ENCODE data around the gene MC1R. TPM values are rescaled to one million over a fixed set of nuclear protein-coding genes. Genes with fewer than 3 reads are reported as not detected.
"Not testable (repeated sequence)": the region's sequence is repeated elsewhere in the genome, so short reads cannot be mapped to it uniquely, and the experiment has no call there.

Gene MC1R
- total RNA-seq, 1 experiment from 2014 or later = 3.2 TPM

DNA sequence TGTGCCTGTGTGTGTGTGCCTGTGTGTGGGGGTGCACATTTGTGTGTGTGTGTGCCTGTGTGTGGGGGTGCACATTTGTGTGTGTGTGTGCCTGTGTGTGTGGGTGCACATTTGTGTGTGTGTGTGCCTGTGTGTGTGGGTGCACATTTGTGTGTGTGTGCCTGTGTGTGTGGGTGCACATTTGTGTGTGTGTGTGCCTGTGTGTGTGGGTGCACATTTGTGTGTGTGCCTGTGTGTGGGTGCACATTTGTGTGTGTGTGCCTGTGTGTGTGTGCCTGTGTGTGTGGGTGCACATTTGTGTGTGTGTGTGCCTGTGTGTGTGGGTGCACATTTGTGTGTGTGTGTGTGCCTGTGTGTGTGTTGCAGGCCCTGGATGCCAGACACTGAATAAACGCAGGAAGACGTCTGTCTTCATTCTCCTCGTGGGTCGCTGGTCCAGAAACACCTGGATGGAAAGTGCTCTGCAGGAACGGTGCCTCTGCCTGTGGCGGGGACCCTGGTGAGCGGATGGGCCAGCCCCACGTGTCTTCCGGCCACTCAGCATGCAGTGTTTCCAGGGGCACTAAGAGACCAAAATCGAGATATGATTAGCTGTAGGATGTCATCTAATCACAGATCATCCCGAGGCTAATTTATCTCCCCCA is 3.9 kb upstream of the MC1R start:
- H3K4me2 ChIP-seq (ENCODE audit: low read depth, low read length, poor library complexity, severe bottlenecking); H3K79me2 ChIP-seq (ENCODE audit: low read length); H3K9me3 ChIP-seq (ENCODE audit: low read length); H3K9me2 ChIP-seq (replicated peaks; ENCODE audit: insufficient read depth, low read length); DNase-seq; H4K20me1 ChIP-seq (ENCODE audit: insufficient read depth, low read depth, low read length); H3K27ac ChIP-seq (ENCODE audit: low read length); H2AFZ ChIP-seq (ENCODE audit: low read length); H3K4me3 ChIP-seq (ENCODE audit: low read length); H3K9ac ChIP-seq (ENCODE audit: low read length); H3K27me3 ChIP-seq (ENCODE audit: low read length): not testable (repeated sequence)
- Histone ChIP-seq H3K4me1 (ENCODE audit: low read length) (peaks cover 18% of the 10 kb centered on the region), H3K36me3 (ENCODE audit: insufficient read depth, low read length) (peaks cover 24% of the 10 kb centered on the region)

DNA sequence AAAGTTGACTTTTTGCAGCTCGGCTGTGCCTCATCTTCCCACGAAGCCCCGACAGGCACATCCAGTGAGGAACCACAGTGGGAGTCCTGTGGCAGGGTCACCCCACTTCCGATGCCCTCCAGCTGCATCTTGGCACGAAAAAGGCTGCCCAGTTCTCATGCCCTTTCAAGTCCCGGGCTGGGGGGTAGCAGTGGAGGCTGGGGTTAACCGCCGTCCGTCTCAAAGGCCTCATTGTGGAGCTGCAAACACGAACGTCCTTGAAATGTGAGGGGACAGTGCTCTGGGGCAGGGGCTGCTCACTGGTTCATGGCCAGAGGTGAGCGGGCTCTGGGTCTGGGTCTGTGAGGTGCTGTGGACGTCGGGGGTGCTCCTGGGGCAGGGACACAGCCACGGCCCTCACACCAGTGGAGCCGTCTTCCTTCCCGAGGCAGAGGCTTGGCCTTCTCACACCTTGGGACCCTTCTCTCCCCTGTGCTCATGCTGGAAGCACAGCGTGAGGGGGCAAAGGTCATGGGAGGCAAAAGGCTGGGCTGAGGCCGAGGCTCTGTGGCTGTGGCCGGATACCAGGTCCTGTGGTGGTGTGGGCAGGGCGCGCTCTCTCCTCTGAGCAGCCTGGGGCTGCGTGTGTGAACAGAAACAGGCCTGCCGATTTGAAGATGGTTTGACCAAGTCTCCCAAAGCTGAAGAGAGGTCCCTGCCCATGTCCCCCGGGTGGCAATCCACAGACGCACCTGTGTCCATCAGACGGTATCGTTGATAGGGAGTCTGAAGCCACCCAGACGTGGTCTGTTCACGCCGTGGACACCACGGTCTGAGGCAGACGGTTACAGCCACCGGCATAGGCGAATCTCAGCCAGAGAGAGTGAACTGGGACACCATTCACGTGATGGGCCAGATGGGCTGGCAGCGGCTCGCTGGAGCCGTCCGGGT is 3.1 kb upstream of the MC1R start:
- Histone ChIP-seq H3K9ac (ENCODE audit: low read length) (no peak overlapping the region), H3K9me3 (ENCODE audit: low read length) (no peaks in the 10 kb centered on the region), H3K79me2 (ENCODE audit: low read length) (no peaks in the 10 kb centered on the region), H3K4me1 (ENCODE audit: low read length) (peaks cover 21% of the 10 kb centered on the region), H3K36me3 (ENCODE audit: insufficient read depth, low read length) (peaks cover 22% of the 10 kb centered on the region), H4K20me1 (ENCODE audit: insufficient read depth, low read depth, low read length) (peaks cover 9% of the 10 kb centered on the region; the same call in 1 of the 2 replicates), H3K4me2 (ENCODE audit: low read depth, low read length, poor library complexity, severe bottlenecking) (no peak overlapping the region), H3K27ac (ENCODE audit: low read length) (no peak overlapping the region), H3K9me2 (replicated peaks; ENCODE audit: insufficient read depth, low read length) (no peaks in the 10 kb centered on the region), H3K4me3 (ENCODE audit: low read length) (no peak overlapping the region), H2AFZ (ENCODE audit: low read length) (no peak overlapping the region), H3K27me3 (ENCODE audit: low read length) (no peaks in the 10 kb centered on the region)
- DNase-seq = no peak

DNA sequence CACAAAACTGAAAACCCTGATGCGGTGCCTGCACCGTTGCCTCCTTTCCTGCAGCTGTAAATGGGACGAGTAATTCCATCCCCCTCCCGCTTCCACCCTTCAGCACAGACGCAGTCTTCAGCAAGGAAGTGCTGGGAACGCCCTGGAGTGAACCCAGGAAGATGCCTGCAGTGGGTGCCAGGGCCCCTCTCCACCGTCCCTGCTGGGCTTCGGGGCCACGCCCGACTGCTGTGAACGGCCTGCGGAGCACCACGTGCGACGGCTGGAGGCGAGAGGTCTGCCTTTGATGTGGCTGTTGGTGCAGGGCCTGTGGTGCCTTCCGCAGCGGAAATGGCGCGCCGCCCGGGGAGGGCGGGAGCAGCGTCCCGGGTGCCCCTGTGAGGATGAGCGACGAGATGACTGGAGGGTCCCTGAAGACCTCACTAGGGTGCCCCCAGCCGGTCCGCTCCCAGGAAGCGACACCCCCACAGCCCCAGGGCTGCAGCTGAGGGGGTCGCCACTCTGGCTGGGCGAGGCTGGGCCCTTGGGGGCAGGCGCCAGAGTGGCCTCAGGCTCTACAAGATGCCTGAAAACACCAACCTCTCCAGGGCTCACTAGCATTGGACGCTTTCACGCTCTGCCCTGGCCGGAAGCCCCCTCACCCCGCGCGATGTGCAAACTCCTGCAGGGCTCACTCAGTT is 749 bp upstream of the MC1R start:
- H3K36me3 ChIP-seq (ENCODE audit: insufficient read depth, low read length) = peaks cover 4% of the 10 kb centered on the region; the same call in 1 of the 2 replicates
- H3K4me3 ChIP-seq (ENCODE audit: low read length) = peak overlapping the region; percentile 46; the same call in 1 of the 2 replicates
- H3K4me1 ChIP-seq (ENCODE audit: low read length) = peaks cover 45% of the 10 kb centered on the region
- peak overlapping the region; percentile 44; the same call in 1 of the 2 replicates for H2AFZ ChIP-seq (ENCODE audit: low read length)
- no peaks in the 10 kb centered on the region for H3K9me3 ChIP-seq (ENCODE audit: low read length)
- DNase-seq = peak; percentile 90
- H3K27me3 ChIP-seq (ENCODE audit: low read length) = no peaks in the 10 kb centered on the region
- peaks cover 14% of the 10 kb centered on the region; the same call in 1 of the 2 replicates for H4K20me1 ChIP-seq (ENCODE audit: insufficient read depth, low read depth, low read length)
- no peaks in the 10 kb centered on the region for H3K9me2 ChIP-seq (replicated peaks; ENCODE audit: insufficient read depth, low read length)
- no peaks in the 10 kb centered on the region for H3K79me2 ChIP-seq (ENCODE audit: low read length)
- H3K9ac ChIP-seq (ENCODE audit: low read length) = peak overlapping the region; percentile 62
- H3K27ac ChIP-seq (ENCODE audit: low read length) = peak overlapping the region; percentile 59
- peak overlapping the region; percentile 69 for H3K4me2 ChIP-seq (ENCODE audit: low read depth, low read length, poor library complexity, severe bottlenecking)

DNA sequence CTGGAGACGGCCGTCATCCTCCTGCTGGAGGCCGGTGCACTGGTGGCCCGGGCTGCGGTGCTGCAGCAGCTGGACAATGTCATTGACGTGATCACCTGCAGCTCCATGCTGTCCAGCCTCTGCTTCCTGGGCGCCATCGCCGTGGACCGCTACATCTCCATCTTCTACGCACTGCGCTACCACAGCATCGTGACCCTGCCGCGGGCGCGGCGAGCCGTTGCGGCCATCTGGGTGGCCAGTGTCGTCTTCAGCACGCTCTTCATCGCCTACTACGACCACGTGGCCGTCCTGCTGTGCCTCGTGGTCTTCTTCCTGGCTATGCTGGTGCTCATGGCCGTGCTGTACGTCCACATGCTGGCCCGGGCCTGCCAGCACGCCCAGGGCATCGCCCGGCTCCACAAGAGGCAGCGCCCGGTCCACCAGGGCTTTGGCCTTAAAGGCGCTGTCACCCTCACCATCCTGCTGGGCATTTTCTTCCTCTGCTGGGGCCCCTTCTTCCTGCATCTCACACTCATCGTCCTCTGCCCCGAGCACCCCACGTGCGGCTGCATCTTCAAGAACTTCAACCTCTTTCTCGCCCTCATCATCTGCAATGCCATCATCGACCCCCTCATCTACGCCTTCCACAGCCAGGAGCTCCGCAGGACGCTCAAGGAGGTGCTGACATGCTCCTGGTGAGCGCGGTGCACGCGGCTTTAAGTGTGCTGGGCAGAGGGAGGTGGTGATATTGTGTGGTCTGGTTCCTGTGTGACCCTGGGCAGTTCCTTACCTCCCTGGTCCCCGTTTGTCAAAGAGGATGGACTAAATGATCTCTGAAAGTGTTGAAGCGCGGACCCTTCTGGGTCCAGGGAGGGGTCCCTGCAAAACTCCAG is 1.1 kb downstream of the MC1R start:
- Histone ChIP-seq H3K27ac (ENCODE audit: low read length) (no peak overlapping the region), H3K79me2 (ENCODE audit: low read length) (peaks cover 7% of the 10 kb centered on the region), H3K9me3 (ENCODE audit: low read length) (no peaks in the 10 kb centered on the region), H3K4me2 (ENCODE audit: low read depth, low read length, poor library complexity, severe bottlenecking) (no peak overlapping the region), H3K4me3 (ENCODE audit: low read length) (no peak overlapping the region), H2AFZ (ENCODE audit: low read length) (no peak overlapping the region), H3K9ac (ENCODE audit: low read length) (no peak overlapping the region), H4K20me1 (ENCODE audit: insufficient read depth, low read depth, low read length) (peaks cover 25% of the 10 kb centered on the region), H3K9me2 (replicated peaks; ENCODE audit: insufficient read depth, low read length) (no peaks in the 10 kb centered on the region), H3K4me1 (ENCODE audit: low read length) (peaks cover 55% of the 10 kb centered on the region), H3K36me3 (ENCODE audit: insufficient read depth, low read length) (no peaks in the 10 kb centered on the region), H3K27me3 (ENCODE audit: low read length) (no peaks in the 10 kb centered on the region)
- no peak for DNase-seq

DNA sequence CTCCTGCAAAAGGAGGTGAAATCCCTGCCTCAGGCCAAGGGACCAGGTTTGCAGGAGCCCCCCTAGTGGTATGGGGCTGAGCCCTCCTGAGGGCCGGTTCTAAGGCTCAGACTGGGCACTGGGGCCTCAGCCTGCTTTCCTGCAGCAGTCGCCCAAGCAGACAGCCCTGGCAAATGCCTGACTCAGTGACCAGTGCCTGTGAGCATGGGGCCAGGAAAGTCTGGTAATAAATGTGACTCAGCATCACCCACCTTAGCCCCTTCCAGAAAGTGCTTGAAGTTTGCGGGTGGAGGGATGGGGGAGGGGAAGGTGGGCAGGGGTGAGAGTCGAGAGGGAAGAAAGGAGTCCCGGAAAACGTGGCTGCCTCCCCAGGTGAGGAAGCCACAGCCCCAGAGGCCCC is 2.1 kb downstream of the MC1R start:
- H3K4me3 ChIP-seq (ENCODE audit: low read length) = no peak overlapping the region
- H3K9ac ChIP-seq (ENCODE audit: low read length) = peak overlapping the region; percentile 20; the same call in 1 of the 2 replicates
- H3K27me3 ChIP-seq (ENCODE audit: low read length) = no peaks in the 10 kb centered on the region
- H3K4me2 ChIP-seq (ENCODE audit: low read depth, low read length, poor library complexity, severe bottlenecking) = no peak overlapping the region
- no peaks in the 10 kb centered on the region for H3K36me3 ChIP-seq (ENCODE audit: insufficient read depth, low read length)
- no peaks in the 10 kb centered on the region for H3K9me2 ChIP-seq (replicated peaks; ENCODE audit: insufficient read depth, low read length)
- no peak overlapping the region for H2AFZ ChIP-seq (ENCODE audit: low read length)
- DNase-seq = no peak
- no peaks in the 10 kb centered on the region for H3K9me3 ChIP-seq (ENCODE audit: low read length)
- peaks cover 63% of the 10 kb centered on the region for H3K4me1 ChIP-seq (ENCODE audit: low read length)
- H4K20me1 ChIP-seq (ENCODE audit: insufficient read depth, low read depth, low read length) = peaks cover 25% of the 10 kb centered on the region
- no peak overlapping the region for H3K27ac ChIP-seq (ENCODE audit: low read length)
- peaks cover 12% of the 10 kb centered on the region for H3K79me2 ChIP-seq (ENCODE audit: low read length)

DNA sequence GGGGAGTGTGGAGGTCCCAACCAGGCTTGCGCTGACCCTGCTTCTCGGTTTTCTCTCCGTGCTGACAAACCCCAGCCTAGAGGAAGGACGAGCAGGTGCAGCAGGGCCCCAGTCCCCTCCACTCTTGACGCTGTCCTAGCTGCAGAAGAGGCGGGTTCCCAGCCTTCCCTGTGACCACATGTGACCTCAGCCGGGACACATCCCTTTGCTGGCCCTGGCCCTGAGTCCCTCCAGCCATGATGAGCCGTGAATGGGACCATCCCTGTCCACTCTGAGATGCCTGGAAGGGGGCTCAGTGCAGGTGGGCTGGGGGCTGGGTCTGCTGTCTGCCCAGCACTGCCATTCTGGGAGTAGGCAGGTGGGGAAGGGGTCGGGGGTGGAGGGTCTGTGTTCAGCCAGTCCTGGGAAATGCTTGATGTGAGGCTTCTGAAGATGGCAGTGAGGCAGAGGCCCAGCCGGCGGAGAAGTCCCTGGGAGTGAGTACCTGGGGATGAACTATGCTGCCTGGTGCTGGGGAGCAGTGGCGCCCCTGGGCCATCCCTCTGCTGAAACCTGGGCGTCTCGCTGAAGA is 2.6 kb downstream of the MC1R start:
- H4K20me1 ChIP-seq (ENCODE audit: insufficient read depth, low read depth, low read length) = peaks cover 26% of the 10 kb centered on the region
- peak overlapping the region; percentile 85 for H3K4me2 ChIP-seq (ENCODE audit: low read depth, low read length, poor library complexity, severe bottlenecking)
- H3K36me3 ChIP-seq (ENCODE audit: insufficient read depth, low read length) = no peaks in the 10 kb centered on the region
- H3K4me1 ChIP-seq (ENCODE audit: low read length) = peaks cover 66% of the 10 kb centered on the region
- no peak for DNase-seq
- peaks cover 14% of the 10 kb centered on the region for H3K79me2 ChIP-seq (ENCODE audit: low read length)
- peak overlapping the region; percentile 98; the same call in 1 of the 2 replicates for H3K4me3 ChIP-seq (ENCODE audit: low read length)
- no peak overlapping the region for H2AFZ ChIP-seq (ENCODE audit: low read length)
- no peaks in the 10 kb centered on the region for H3K27me3 ChIP-seq (ENCODE audit: low read length)
- no peaks in the 10 kb centered on the region for H3K9me3 ChIP-seq (ENCODE audit: low read length)
- no peaks in the 10 kb centered on the region for H3K9me2 ChIP-seq (replicated peaks; ENCODE audit: insufficient read depth, low read length)
- H3K27ac ChIP-seq (ENCODE audit: low read length) = no peak overlapping the region
- H3K9ac ChIP-seq (ENCODE audit: low read length) = peak overlapping the region; percentile 94

DNA sequence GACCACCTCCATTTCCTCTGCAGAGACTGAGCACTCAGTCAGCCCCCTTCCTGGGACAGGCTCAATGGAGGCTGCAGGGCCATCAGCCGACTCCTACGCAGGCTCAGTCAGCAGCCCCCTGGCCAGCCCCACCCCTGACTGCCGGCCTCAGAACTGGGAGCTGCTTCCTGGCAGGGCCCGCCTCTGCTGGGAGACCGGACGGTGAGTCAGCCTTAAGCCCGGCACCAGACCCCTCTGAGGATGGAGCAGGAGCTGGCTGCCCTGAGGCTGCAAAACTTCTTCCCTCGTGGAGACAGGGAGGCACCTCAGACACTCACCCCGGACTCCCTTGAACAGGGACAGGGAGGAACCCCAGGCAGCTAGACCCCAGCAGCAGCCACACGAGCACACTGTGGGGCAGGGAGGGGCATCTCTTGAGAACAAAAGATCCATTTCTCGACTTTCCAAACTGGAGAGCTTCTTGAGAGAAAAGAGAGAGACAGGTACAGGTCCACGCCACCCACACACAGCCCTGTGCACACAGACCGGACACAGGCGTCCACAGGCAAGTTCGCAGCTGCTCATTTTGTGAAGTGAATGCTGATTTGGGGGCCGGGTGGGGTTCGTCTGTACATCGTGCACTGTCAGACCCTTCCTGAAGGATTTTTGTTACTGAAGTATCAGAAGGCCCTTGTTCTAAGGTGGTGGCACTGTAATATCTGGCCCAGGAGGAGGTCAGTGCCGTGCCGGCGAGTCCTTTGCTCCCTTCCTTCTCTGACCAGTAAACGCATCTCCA is 3.2 kb downstream of the MC1R start:
- Histone ChIP-seq H4K20me1 (ENCODE audit: insufficient read depth, low read depth, low read length) (peaks cover 31% of the 10 kb centered on the region), H3K4me3 (ENCODE audit: low read length) (peak overlapping the region; percentile 98; the same call in 1 of the 2 replicates), H3K79me2 (ENCODE audit: low read length) (peaks cover 19% of the 10 kb centered on the region), H3K27ac (ENCODE audit: low read length) (no peak overlapping the region), H3K9me3 (ENCODE audit: low read length) (no peaks in the 10 kb centered on the region), H2AFZ (ENCODE audit: low read length) (no peak overlapping the region), H3K9ac (ENCODE audit: low read length) (peak overlapping the region; percentile 94), H3K4me1 (ENCODE audit: low read length) (peaks cover 71% of the 10 kb centered on the region), H3K4me2 (ENCODE audit: low read depth, low read length, poor library complexity, severe bottlenecking) (peak overlapping the region; percentile 85), H3K9me2 (replicated peaks; ENCODE audit: insufficient read depth, low read length) (no peaks in the 10 kb centered on the region), H3K27me3 (ENCODE audit: low read length) (no peaks in the 10 kb centered on the region), H3K36me3 (ENCODE audit: insufficient read depth, low read length) (no peaks in the 10 kb centered on the region)
- no peak for DNase-seq
